Ovary (tissue), 3 donors: ENCODE data around the gene MKI67.

ENCODE experiments used
- POLR2A ChIP-seq: fragments of 450-650 bp; IDR thresholded peaks from one replicate; pipeline ENCODE4 v1.6.1; 2017; ENCODE audit warnings: antibody characterized with exemption, mild to moderate bottlenecking, moderate library complexity
- TF ChIP-seq, protein P1 (sequence below), 3 donors: fragments of 450-650 bp in 2 of 3; fragments of 200-600 bp in 1 of 3; IDR thresholded peaks; one replicate each; pipeline versions ENCODE4 v1.5.1 to v1.8.0; 2016 to 2022; ENCODE audit warnings: antibody characterized with exemption in 3 of 3, mild to moderate bottlenecking in 1 of 3
- donor health status: DM: no; HTN: no; CAD: no.

GRCh38 chr10:128113026-128113425 is 13.2 kb downstream of the MKI67 start:
- no peak for TF ChIP-seq POLR2A
- TF ChIP-seq, protein P1, sequence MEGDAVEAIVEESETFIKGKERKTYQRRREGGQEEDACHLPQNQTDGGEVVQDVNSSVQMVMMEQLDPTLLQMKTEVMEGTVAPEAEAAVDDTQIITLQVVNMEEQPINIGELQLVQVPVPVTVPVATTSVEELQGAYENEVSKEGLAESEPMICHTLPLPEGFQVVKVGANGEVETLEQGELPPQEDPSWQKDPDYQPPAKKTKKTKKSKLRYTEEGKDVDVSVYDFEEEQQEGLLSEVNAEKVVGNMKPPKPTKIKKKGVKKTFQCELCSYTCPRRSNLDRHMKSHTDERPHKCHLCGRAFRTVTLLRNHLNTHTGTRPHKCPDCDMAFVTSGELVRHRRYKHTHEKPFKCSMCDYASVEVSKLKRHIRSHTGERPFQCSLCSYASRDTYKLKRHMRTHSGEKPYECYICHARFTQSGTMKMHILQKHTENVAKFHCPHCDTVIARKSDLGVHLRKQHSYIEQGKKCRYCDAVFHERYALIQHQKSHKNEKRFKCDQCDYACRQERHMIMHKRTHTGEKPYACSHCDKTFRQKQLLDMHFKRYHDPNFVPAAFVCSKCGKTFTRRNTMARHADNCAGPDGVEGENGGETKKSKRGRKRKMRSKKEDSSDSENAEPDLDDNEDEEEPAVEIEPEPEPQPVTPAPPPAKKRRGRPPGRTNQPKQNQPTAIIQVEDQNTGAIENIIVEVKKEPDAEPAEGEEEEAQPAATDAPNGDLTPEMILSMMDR (IDR thresholded peaks at IDR 0.05): no peak
